A549 (cell line): ENCODE data around the gene VSTM4. TPM values are rescaled to one million over a fixed set of nuclear protein-coding genes. Genes with fewer than 3 reads are reported as not detected.
A peak's percentile ranks its signal among the peaks of the same experiment; 100 is the strongest.

ENCODE experiments used
- ATAC-seq, 2 experiments: fragments of 200-7000 bp in 1 of 2; fragments of >200 bp in 1 of 2; cut with Nextera tagmentation in 1 of 2; cut with Tn5 transposase in 1 of 2; 3 replicates each; pipeline versions ENCODE4 v1.8.0 to v1.9.1; 2018 to 2020; ENCODE audit warnings: mild to moderate bottlenecking in 1 of 2, moderate library complexity in 1 of 2
- CTCF ChIA-PET: fragments of 300-600 bp; sonication (Branson Sonifier 250); formaldehyde crosslinking; extraction: SDS; loops from one replicate; lab custom pipeline; 2021; ENCODE audit warnings: antibody characterized with exemption, inconsistent platforms; lab: Yijun Ruan, JAX
- POLR2A ChIA-PET: fragments of 350-600 bp; formaldehyde crosslinking; extraction: SDS; loops from one replicate; lab custom pipeline; 2021; ENCODE audit warnings: antibody characterized with exemption, inconsistent platforms; lab: Yijun Ruan, JAX
- DNase-seq, 2 experiments: peaks; one replicate each; pipeline versions ENCODE4 v3.0.0 to v3.0.0-alpha.2; 2011 to 2016; ENCODE audit warnings: low read depth in 1 of 2, low spot score in 1 of 2
- FAIRE-seq: peaks from 2 replicates; lab custom pipeline; 2011; peaks lifted over from hg19 to GRCh38; lab: Jason Lieb, UNC
- H3K27ac ChIP-seq, 2 experiments: fragments of >200 bp; sonication (Bioruptor Twin); formaldehyde crosslinking; 3 replicates each; pipeline ENCODE4 v1.5.1; 2016 to 2017
- H3K4me1 ChIP-seq: fragments of >200 bp; sonication (Bioruptor Twin); formaldehyde crosslinking; 3 replicates; pipeline ENCODE4 v1.6.1; 2016
- H3K4me2 ChIP-seq: fragments of >200 bp; sonication (Bioruptor Twin); formaldehyde crosslinking; 3 replicates; pipeline ENCODE4 v1.6.1; 2016
- H3K4me3 ChIP-seq: fragments of >200 bp; sonication (Bioruptor Twin); formaldehyde crosslinking; 3 replicates; pipeline ENCODE4 v1.5.1; 2016
- H3K9me3 ChIP-seq: fragments of >200 bp; sonication (Bioruptor Twin); formaldehyde crosslinking; 3 replicates; pipeline ENCODE4 v1.6.1; 2016
- CTCF ChIP-seq: fragments of >200 bp; sonication (Bioruptor Twin); formaldehyde crosslinking; IDR thresholded peaks from 3 replicates; pipeline ENCODE4 v1.5.1; 2016
- EHF ChIP-seq: fragments of 250-450 bp; sonication (Bioruptor Pico); IDR thresholded peaks from 2 replicates; pipeline ENCODE4 v1.5.0; 2020; ENCODE audit warnings: mild to moderate bottlenecking
- EHMT2 ChIP-seq: fragments of 200-600 bp; sonication (generic); IDR thresholded peaks from 2 replicates; pipeline ENCODE4 v1.6.1; 2016; ENCODE audit warnings: antibody characterized with exemption, low read depth, mild to moderate bottlenecking, moderate library complexity
- EP300 ChIP-seq, 2 experiments: fragments of >200 bp; sonication (Bioruptor Twin); formaldehyde crosslinking; IDR thresholded peaks; 2 replicates in 1 of 2; 3 replicates in 1 of 2; pipeline ENCODE4 v1.6.1; 2016 to 2017
- ESRRA ChIP-seq: fragments of 150-350 bp; IDR thresholded peaks from 2 replicates; pipeline ENCODE4 v1.6.1; 2014; ENCODE audit warnings: mild to moderate bottlenecking, low read length, borderline replicate concordance
- HOXA7 ChIP-seq: fragments of 250-450 bp; sonication (Bioruptor Pico); IDR thresholded peaks from 2 replicates; pipeline ENCODE4 v1.5.0; 2020; ENCODE audit warnings: mild to moderate bottlenecking, moderate library complexity
- KDM1A ChIP-seq: fragments of 200-600 bp; sonication (generic); IDR thresholded peaks from 2 replicates; pipeline ENCODE4 v1.6.1; 2016; ENCODE audit warnings: low read depth, mild to moderate bottlenecking
- KDM5A ChIP-seq: fragments of 200-600 bp; sonication (generic); IDR thresholded peaks from 2 replicates; pipeline ENCODE4 v1.6.1; 2016; ENCODE audit warnings: antibody characterized with exemption, mild to moderate bottlenecking
- MAFK ChIP-seq: fragments of 450-650 bp; IDR thresholded peaks from 2 replicates; pipeline ENCODE4 v1.6.1; 2014; ENCODE audit not compliant: partially characterized antibody
- MAZ ChIP-seq: fragments of 150-350 bp; IDR thresholded peaks from 2 replicates; pipeline ENCODE4 v1.6.1; 2014; ENCODE audit warnings: antibody characterized with exemption, low read depth, low read length, borderline replicate concordance
- NFE2L2 ChIP-seq: fragments of 150-350 bp; conservative IDR thresholded peaks from 2 replicates; pipeline ENCODE4 v1.6.1; 2014; ENCODE audit warnings: low read length
- NPAS2 ChIP-seq: fragments of 250-450 bp; sonication (Bioruptor Pico); IDR thresholded peaks from 2 replicates; pipeline ENCODE4 v1.8.0; 2022; ENCODE audit warnings: mild to moderate bottlenecking, moderate library complexity, borderline replicate concordance
- PHF8 ChIP-seq: fragments of 200-600 bp; sonication (generic); IDR thresholded peaks from 2 replicates; pipeline ENCODE4 v1.6.1; 2016; ENCODE audit warnings: low read depth, mild to moderate bottlenecking, antibody characterized with exemption, moderate library complexity, borderline replicate concordance
- RAD21 ChIP-seq, 2 experiments: fragments of >200 bp in 1 of 2; sonication (Bioruptor Twin) in 1 of 2; formaldehyde crosslinking in 1 of 2; IDR thresholded peaks in 1 of 2; conservative IDR thresholded peaks in 1 of 2; 2 replicates in 1 of 2; 3 replicates in 1 of 2; pipeline ENCODE4 v1.6.1; 2012 to 2018; ENCODE audit warnings: inconsistent platforms in 1 of 2
- RARB ChIP-seq: fragments of 250-450 bp; sonication (Bioruptor Pico); IDR thresholded peaks from 2 replicates; pipeline ENCODE4 v1.8.0; 2021; ENCODE audit warnings: mild to moderate bottlenecking, moderate library complexity
- RCOR1 ChIP-seq: fragments of 150-350 bp; IDR thresholded peaks from 2 replicates; pipeline ENCODE4 v1.6.1; 2014; ENCODE audit warnings: antibody characterized with exemption, low read length, low read depth
- RNF2 ChIP-seq: fragments of 200-600 bp; sonication (generic); IDR thresholded peaks from 2 replicates; pipeline ENCODE4 v1.6.1; 2016; ENCODE audit warnings: low read depth, mild to moderate bottlenecking, antibody characterized with exemption, moderate library complexity, borderline replicate concordance
- SMC3 ChIP-seq: fragments of >200 bp; sonication (Bioruptor Twin); formaldehyde crosslinking; IDR thresholded peaks from 3 replicates; pipeline ENCODE4 v1.6.1; 2018; ENCODE audit warnings: inconsistent platforms
- SREBF2 ChIP-seq: fragments of 450-650 bp; IDR thresholded peaks from 2 replicates; pipeline ENCODE4 v1.6.1; 2014; ENCODE audit warnings: mild to moderate bottlenecking, moderate library complexity
- ZNF302 ChIP-seq: fragments of 250-450 bp; sonication (Bioruptor Pico); IDR thresholded peaks from 2 replicates; pipeline ENCODE4 v1.9.0; 2021; ENCODE audit warnings: inconsistent platforms, mild to moderate bottlenecking, moderate library complexity
- WGBS: methylation state at CpG from one replicate; pipeline ENCODE4 v1.1.6; 2017; ENCODE audit errors: missing lambda C conversion rate; 5-methylcytosine and 5-hydroxymethylcytosine counted together
- polyA plus RNA-seq, 4 experiments: library from polyadenylated mRNA; depleted of rRNA in 3 of 4; stranded (reverse); fragments of >200 nt; fragmentation: RNase III in 1 of 4; extraction: RNeasy Plus Mini Kit Qiagen cat#74134 plus additional on column Dnase treatment in 1 of 4; gene quantifications; 2 replicates in 3 of 4; 3 replicates in 1 of 4; pipeline ENCODE4 v1.2.3, GENCODE V29; 2011 to 2017
- TF ChIP-seq, protein P1 (sequence below): IDR thresholded peaks from 2 replicates; pipeline ENCODE4 v1.6.1; 2012; ENCODE audit warnings: low read depth, borderline replicate concordance
- TF ChIP-seq, protein P2 (sequence below): IDR thresholded peaks from 2 replicates; pipeline ENCODE4 v1.6.1; 2012
- TF ChIP-seq, protein P3 (sequence below): fragments of >200 bp; sonication (Bioruptor Twin); formaldehyde crosslinking; IDR thresholded peaks from 2 replicates; pipeline ENCODE4 v1.6.1; 2016

Gene VSTM4
- polyA plus RNA-seq, 2 of the 4 experiments (the other 2 are of a cell fraction) = 0.18 to 0.53 TPM

DNA sequence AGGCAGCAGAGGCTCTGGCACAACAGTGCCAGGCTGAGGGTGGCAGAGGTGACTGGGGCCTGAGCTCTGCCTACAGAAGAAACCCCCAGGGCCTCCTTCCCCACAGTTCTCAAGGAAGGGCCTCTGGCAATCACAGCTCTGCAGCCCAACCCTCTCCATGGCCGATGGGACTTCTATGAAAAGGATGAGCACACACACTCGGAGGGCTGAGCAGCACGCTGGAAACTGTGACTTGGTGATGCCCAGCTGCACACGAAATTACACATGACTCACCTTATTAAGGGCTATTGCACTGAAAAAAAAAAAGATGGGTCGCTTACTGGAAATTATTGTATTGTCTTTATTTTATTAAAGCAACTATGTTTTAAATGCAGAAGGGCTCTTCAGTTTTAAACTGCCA is 132.7 kb downstream of the VSTM4 start:
- H3K27ac ChIP-seq = no peak overlapping the region
- DNase-seq (no peak), ATAC-seq (no peak), FAIRE-seq (no peak)
- ChIA-PET POLR2A (no interaction called here), CTCF (interaction anchor here (1.2 to 3.5 kb wide), 6 partner anchors 17 to 425 kb away, joined by 4 to 10 read pairs (median 8); no protein-coding TSS in a partner anchor)
- TF ChIP-seq NPAS2 = no peak
- no peak for TF ChIP-seq SREBF2
- TF ChIP-seq, protein P1, sequence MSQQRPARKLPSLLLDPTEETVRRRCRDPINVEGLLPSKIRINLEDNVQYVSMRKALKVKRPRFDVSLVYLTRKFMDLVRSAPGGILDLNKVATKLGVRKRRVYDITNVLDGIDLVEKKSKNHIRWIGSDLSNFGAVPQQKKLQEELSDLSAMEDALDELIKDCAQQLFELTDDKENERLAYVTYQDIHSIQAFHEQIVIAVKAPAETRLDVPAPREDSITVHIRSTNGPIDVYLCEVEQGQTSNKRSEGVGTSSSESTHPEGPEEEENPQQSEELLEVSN = no peak
- TF ChIP-seq, all 56 proteins: peak for 0
- H3K9me3 ChIP-seq = no peaks in the 10 kb centered on the region
- no peak overlapping the region for H3K4me2 ChIP-seq
- no peak overlapping the region for H3K4me3 ChIP-seq
- H3K4me1 ChIP-seq = no peaks in the 10 kb centered on the region
- WGBS = 26% methylated on average over 5 of the region's 5 CpGs

GRCh38 chr10:48981310-48981907 is 133.9 kb downstream of the VSTM4 start:
- Histone ChIP-seq H3K9me3 (no peaks in the 10 kb centered on the region), H3K4me1 (no peaks in the 10 kb centered on the region), H3K27ac (no peak overlapping the region), H3K4me3 (no peak overlapping the region), H3K4me2 (no peak overlapping the region)
- no peak for FAIRE-seq
- TF ChIP-seq SMC3 (peak; percentile 67), RAD21 (conservative IDR thresholded peaks at IDR 0.05 in 1 of 2, IDR thresholded peaks at IDR 0.05 in 1 of 2) (peak; percentile 69 to 74), NFE2L2 (no peak), EHF (CRISPR knock-in tag) (no peak), CTCF (peak; percentile 71)
- TF ChIP-seq, protein P2, sequence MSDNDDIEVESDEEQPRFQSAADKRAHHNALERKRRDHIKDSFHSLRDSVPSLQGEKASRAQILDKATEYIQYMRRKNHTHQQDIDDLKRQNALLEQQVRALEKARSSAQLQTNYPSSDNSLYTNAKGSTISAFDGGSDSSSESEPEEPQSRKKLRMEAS = no peak
- CTCF ChIA-PET = interaction anchor here (0.6 to 3.5 kb wide), 10 partner anchors 12 to 427 kb away, joined by 3 to 10 read pairs (median 4); no protein-coding TSS in a partner anchor
- peak; percentile 51 to 67 for DNase-seq
- peak; percentile 84 to 98; a peak in 4 of 6 replicates for ATAC-seq
- WGBS = 6% methylated on average over 12 of the region's 12 CpGs
- POLR2A ChIA-PET = no interaction called here

GRCh38 chr10:48978318-48978717 is 137.0 kb downstream of the VSTM4 start:
- H3K27ac ChIP-seq = no peak overlapping the region
- H3K4me3 ChIP-seq = no peak overlapping the region
- 38% methylated on average over 5 of the region's 5 CpGs for WGBS
- no peak for ATAC-seq
- POLR2A ChIA-PET = no interaction called here
- H3K9me3 ChIP-seq = no peaks in the 10 kb centered on the region
- DNase-seq = no peak
- TF ChIP-seq, protein P3, sequence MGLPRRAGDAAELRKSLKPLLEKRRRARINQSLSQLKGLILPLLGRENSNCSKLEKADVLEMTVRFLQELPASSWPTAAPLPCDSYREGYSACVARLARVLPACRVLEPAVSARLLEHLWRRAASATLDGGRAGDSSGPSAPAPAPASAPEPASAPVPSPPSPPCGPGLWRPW = no peak
- TF ChIP-seq RNF2 (no peak), RCOR1 (no peak), HOXA7 (no peak), PHF8 (no peak), KDM5A (no peak), ZNF302 (CRISPR knock-in tag) (no peak), EHMT2 (no peak), MAFK (no peak), CTCF (no peak), KDM1A (no peak), EP300 (IDR thresholded peaks at IDR 0.05) (no peak), RARB (no peak), ESRRA (no peak), MAZ (no peak)
- no peaks in the 10 kb centered on the region for H3K4me1 ChIP-seq
- no peak overlapping the region for H3K4me2 ChIP-seq
- no peak for FAIRE-seq
- CTCF ChIA-PET = interaction anchor here (0.9 to 1.3 kb wide), 4 partner anchors 183 to 541 kb away, joined by 3 to 6 read pairs (median 4); no protein-coding TSS in a partner anchor
